HCT116 (cell line): ENCODE data around the gene KRTAP9-9.
"Not testable (repeated sequence)": the region's sequence is repeated elsewhere in the genome, so short reads cannot be mapped to it uniquely, and the experiment has no call there.

ENCODE experiments used
- CBX3 ChIP-seq: IDR thresholded peaks from 2 replicates; pipeline ENCODE4 v1.6.1; 2012; ENCODE audit warnings: low read depth
- POLR2A ChIP-seq: IDR thresholded peaks from 2 replicates; pipeline ENCODE4 v1.7.0; 2011; ENCODE audit warnings: borderline replicate concordance; ENCODE audit not compliant: insufficient read depth, insufficient read length; ENCODE audit errors: extremely low read depth
- TF ChIP-seq, protein P1 (sequence below), 3 experiments: fragments of 200-600 bp in 1 of 3; sonication (generic) in 1 of 3; IDR thresholded peaks in 2 of 3; conservative IDR thresholded peaks in 1 of 3; 2 replicates each; pipeline ENCODE4 v1.5.1; 2012 to 2017; ENCODE audit warnings: low read depth in 2 of 3, low read length in 2 of 3, antibody characterized with exemption in 1 of 3, borderline replicate concordance in 1 of 3, control low read depth in 1 of 3, mild to moderate bottlenecking in 1 of 3, mixed read lengths in 1 of 3, mixed run types in 1 of 3, moderate library complexity in 1 of 3; ENCODE audit not compliant: insufficient read depth in 1 of 3

- TF ChIP-seq POLR2A, CBX3: not testable (repeated sequence)
- TF ChIP-seq, protein P1, sequence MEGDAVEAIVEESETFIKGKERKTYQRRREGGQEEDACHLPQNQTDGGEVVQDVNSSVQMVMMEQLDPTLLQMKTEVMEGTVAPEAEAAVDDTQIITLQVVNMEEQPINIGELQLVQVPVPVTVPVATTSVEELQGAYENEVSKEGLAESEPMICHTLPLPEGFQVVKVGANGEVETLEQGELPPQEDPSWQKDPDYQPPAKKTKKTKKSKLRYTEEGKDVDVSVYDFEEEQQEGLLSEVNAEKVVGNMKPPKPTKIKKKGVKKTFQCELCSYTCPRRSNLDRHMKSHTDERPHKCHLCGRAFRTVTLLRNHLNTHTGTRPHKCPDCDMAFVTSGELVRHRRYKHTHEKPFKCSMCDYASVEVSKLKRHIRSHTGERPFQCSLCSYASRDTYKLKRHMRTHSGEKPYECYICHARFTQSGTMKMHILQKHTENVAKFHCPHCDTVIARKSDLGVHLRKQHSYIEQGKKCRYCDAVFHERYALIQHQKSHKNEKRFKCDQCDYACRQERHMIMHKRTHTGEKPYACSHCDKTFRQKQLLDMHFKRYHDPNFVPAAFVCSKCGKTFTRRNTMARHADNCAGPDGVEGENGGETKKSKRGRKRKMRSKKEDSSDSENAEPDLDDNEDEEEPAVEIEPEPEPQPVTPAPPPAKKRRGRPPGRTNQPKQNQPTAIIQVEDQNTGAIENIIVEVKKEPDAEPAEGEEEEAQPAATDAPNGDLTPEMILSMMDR (IDR thresholded peaks at IDR 0.05 in 2 of 3, conservative IDR thresholded peaks at IDR 0.05 in 1 of 3; ENCODE audit: borderline replicate concordance in 1 of 3, insufficient read depth in 1 of 3, low read depth in 2 of 3, low read length in 2 of 3), result not testable (repeated sequence)
These were observed 17.2 kb upstream of the KRTAP9-9 start, which contains the start of gene KRTAP9-8 for GRCh38 chr17:41237949-41238437.
